ENCODE data around the gene TBL1XR1. TPM values are rescaled to one million over a fixed set of nuclear protein-coding genes. Genes with fewer than 3 reads are reported as not detected.

The TBL1XR1 gene
- polyA plus RNA-seq, 4 donors: 108 to 134 (median 120) TPM

DNA sequence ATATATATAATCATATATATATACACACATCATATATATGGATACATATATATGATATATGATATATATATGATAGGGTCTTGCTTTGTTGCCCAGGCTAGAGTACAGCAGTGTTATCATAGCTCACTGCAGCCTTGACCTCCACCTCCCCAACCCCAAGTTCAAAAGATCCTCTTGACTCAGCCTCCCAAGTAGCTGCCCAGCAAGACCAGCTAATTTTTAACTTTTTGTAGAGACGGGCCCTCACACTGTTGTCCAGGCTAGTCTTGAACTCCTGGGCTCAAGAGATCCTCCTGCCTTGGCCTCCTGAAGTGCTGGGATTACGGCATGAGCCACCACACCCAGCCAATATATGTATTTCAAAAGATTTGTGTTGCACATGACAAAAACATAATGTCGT, 83.0 kb downstream of the TBL1XR1 start:
- no peak for DNase-seq (ENCODE audit: low read depth in 4 of 4, low spot score in 3 of 4)

DNA sequence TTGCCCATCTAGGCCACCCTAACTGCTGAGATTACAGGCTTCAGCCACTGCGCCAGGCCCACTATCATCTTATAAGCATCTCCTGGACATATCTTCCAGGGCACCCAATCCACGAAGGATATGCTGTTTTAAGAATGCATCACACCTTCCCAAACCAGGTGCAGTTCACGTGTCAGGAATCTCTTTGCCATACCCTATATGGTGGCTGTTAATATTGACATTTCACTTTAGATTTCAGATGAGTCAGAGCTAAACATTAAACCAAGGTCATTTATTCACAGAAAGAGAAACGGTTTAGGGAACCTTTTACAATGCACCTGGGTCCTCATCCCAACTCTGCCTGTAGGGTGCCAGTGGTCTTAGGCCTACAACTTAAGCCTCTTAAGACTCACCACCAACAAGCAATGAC, 85.7 kb downstream of the TBL1XR1 start:
- DNase-seq (ENCODE audit: low read depth in 4 of 4, low spot score in 3 of 4): no peak

DNA sequence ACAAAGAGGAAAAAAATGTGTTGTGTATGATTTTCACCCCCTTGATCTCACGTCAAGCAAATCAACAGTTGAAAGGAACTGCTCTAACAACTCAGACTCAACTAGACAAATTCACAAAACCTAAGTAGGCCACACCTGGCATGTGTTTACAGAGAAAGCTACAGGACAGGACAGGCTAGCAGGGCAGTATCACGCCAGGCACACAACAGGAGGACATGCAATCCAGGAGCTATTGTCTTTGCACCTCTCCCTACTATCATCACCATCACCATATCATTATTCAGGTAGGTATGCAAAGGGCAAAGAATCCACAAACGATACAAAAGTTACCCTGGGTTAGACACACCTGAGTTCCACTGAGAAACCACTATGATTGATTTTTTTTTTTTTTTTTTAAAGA, 86.4 kb downstream of the TBL1XR1 start:
- DNase-seq (ENCODE audit: low read depth in 4 of 4, low spot score in 3 of 4): no peak

DNA sequence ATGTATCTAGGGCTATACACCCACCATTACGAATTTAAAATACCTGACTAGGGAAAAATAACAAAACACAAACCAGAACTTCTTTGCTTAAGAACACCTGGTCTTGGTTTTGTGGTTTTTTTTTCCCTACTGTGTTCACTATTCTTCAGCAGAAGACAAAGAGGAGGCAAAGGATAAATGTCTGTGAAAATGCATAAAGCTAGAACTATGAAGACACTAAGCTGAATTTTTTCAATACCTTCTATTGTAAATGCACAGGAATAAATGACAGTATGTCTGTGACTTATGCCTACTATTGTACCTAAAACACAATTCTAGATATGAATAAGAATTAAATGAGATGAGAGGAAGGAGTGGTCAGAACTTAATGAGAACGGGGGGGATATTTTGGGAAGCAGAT, 86.9 kb downstream of the TBL1XR1 start:
- no peak for DNase-seq (ENCODE audit: low read depth in 4 of 4, low spot score in 3 of 4)

DNA sequence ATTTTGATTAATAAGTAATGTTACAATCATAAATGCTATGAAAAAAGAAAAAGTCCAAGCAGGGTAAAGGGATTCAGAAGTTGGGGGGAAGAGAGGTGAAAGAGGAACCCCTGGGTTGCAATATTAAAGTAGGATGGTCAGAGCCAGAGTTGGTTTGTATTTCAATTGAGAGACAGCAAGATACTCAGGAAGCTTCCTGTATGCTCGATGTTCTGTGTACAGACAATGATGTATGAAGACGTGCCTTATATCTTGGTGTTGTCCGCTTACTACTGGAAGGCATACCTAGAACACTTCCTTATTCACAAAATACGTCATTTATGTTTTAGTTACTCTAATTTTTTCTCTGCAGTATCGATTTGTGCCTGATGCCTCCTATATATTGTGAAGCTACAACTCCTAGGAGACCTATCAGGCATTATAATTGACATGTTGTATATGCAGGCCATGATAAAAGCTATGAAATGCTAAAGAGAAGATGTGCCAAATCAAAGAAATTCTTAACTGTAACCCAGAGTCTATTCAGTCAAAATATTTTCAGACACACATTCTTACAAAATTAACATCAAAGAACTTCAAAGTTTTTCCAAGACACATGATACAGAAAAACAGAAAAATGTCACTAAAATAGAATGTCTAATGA, 87.5 kb downstream of the TBL1XR1 start:
- DNase-seq (ENCODE audit: low read depth in 4 of 4, low spot score in 3 of 4): no peak

DNA sequence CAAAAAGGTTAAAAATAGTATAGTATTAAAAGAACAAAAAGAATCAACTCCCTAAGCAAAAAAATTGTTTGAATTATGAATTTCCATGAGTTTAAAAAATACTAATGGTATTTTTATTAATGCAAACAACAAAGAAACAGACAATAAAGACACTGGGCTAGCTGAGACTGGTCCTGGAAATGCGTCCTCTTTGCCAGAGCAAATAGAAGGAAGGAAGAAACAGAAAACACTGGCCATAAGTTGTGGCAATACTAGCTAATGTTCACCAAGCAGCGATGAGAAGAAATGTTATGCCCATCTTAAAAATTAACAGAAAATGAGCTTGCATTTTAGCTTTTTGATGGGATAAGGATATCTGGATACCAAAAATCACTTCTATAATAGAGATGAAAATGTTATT, 88.6 kb downstream of the TBL1XR1 start:
- no peak for DNase-seq (ENCODE audit: low read depth in 4 of 4, low spot score in 3 of 4)

DNA sequence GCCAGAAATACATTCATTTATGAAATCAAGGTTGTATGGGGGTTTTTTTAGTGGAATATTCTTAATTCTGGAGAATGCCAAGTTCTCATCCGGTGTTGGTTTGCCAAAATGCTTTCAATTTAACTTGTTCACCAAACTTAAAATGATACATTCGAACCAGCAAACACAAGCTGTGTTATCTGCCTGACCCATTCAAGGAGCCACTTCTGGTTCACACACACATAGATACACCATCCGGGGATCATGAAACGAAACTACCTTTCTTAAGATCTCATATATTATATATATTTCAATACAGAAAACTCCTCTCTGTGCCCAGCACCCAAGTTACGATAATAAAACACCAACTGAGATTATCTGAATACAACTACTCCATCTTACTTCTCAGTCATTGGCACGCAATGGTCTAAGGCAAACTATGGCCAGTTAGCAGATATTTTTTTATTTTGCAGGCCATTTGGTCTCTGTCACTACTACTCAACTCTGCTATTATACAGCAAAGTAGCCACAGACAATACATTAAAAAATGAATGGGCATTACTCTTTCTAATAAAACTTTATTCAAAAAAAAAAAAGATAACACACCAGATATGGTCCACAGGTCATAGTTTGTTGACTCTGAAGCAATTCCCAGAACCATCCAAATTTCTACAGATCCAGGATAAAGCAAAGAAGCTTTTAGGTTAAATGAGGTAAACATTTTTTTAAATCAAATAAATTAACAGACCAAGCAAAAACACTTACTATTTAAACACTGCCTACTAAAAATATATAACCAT, 89.6 kb downstream of the TBL1XR1 start:
- DNase-seq (ENCODE audit: low read depth in 4 of 4, low spot score in 3 of 4): no peak

DNA sequence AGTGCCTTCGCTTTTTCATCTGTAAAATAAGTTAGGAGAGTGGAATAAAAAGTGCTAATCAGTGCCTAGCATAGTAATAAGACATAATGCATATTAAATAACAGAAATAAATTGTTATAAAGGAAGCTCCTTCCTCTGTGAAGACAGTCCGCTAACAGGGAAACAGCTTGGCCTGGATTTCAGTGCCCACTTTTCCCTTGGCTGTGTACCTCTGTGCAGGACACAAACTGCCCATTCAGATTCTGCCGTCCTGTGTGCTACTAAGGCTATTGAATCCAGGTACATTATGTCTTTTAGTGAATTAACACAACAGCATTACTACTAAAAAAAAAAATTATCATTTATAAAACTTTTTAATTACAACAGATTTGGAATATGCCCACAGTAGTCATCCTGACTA, 90.7 kb downstream of the TBL1XR1 start:
- no peak for DNase-seq (ENCODE audit: low read depth in 4 of 4, low spot score in 3 of 4)

DNA sequence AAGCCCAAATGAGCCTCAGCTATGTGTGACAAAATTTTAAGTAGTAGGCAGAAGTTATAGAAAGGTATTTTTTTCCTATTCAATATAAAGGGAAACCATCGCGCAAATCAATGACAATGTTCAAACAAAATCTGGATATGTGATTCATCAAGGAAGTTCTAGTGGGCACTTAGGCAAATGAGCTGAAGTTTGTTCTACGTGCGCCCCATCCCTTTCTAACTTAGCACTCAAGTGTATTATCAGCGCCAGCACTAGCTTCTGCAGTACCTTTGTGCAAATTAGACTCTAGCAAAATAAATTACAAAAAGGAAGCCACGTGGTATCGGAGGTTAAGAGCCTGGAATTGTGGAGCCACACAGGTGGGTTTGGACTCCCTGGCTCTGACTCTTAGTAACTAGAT, 91.1 kb downstream of the TBL1XR1 start:
- no peak for DNase-seq (ENCODE audit: low read depth in 4 of 4, low spot score in 3 of 4)

DNA sequence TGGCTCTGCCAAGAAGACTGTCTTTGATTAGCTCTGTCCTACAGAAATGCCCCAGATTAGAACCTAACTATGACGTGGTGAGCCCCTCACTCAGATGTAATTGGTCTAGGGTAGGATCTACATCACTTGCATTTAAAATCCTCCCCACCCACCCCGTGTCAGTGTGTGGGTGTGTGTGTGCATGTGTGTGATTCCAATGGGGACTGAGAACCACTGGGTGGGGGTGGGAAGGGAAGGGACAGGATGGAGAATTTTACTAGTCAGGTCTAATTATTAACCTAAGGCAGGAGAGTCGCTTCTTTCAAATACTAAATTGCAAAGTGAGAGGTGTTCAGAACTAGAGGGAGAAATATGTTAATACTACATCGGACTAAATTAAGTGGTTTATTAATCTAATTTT, 91.7 kb downstream of the TBL1XR1 start:
- no peak for DNase-seq (ENCODE audit: low read depth in 4 of 4, low spot score in 3 of 4)

DNA sequence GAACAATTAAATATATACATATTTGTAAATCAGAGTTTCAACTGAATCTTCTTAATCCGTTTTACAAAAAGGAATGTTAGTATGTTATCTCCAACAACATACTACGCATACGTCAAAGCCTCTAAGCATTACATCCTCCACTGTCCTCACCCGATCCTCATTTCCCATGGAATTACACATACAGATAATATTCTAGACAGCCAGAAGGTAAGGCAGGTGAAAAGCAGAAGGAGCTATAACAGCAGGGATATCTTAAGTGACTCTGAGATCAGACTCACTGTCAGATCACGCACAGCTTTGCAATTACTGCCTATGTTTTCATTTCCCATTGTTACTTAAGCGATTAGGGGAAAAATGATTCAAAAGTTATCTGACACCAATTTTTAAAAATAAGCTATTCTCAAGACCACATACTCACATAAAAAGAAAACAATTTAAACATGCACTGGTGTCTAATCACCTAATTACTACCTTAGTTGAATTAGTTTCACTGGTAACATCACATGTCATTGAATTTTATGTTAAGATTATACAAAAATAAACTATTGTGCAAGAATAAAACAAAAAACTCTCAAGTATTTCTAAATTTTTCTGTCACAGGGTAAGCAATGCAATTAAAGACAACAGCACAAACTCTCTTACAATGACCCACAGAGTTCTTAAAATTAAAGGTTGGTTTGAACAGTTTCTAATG, 92.8 kb downstream of the TBL1XR1 start:
- DNase-seq (ENCODE audit: low read depth in 4 of 4, low spot score in 3 of 4): no peak

DNA sequence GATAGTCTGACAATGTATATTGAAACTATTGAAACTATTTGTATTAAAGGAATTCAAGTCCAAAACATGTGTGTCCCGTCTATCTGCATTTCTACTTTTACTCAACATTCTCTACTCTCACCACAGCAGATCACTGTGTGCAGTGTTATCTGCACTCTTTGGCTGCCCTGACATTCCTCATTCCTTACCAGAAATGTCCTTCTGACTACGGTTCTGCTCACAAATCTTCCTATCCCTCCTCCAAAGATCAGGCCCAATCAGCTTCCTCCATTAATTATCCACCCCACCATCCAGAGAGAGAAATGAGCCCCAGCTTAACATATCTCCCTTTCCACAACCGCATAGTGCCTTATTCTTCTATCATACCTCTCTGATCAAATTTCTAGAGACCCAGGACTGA, 94.7 kb downstream of the TBL1XR1 start:
- no peak for DNase-seq (ENCODE audit: low read depth in 4 of 4, low spot score in 3 of 4)

DNA sequence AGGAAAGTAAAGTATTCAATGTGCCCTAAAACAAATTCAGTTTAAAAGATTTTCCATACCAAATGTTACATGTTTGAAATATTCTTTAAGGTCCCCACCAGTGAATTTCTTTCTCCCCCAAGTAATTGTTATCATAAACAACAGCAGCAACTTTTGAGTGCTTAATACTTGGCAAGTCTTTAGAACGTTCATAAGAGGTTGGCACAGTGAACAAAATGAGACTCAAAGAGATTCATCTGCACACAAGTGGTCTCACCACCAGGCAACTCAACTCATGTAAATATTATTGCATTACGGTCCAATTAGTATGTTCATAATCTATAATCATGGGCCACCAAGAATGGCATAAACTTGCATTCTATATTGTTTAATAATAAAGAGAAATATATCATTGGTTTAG, 98.7 kb downstream of the TBL1XR1 start:
- DNase-seq (ENCODE audit: low read depth in 4 of 4, low spot score in 3 of 4): no peak

DNA sequence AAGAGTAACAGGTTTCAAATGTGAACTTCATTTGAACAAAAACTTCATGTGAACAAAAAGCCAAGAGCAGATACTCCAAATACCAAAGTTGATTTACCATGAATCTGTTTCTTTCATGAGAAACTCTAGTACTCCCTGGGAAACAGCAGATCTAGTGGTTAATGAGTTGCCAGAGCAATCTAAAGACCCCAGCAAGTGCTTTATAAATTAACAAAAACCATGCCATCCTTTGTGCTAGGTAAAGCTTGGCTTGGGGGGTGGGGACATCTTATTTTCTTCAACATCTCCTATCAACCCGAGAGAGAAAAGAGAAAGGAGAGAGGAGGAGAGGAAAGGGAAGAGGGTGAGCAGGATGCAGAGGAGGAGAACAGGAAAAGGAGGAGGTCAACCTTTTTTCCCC, 100.7 kb downstream of the TBL1XR1 start:
- no peak for DNase-seq (ENCODE audit: low read depth in 4 of 4, low spot score in 3 of 4)

DNA sequence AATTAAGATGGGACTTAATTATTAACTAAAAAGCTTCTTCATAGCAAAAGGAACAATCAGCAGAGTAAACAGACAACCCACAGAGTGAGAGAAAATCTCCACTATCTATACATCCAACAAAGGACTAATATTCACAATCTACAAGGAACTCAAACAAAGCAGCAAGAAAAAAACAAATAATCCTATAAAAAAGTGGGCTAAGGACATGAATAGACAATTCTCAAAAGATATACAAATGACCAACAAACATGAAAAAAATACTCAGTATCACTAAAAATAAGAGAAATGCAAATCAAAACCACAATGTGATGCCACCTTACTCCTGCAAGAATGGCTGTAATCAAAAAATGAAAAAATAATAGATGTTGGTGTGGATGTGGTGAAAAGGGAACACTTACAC, 103.3 kb downstream of the TBL1XR1 start:
- DNase-seq (ENCODE audit: low read depth in 4 of 4, low spot score in 3 of 4): no peak

DNA sequence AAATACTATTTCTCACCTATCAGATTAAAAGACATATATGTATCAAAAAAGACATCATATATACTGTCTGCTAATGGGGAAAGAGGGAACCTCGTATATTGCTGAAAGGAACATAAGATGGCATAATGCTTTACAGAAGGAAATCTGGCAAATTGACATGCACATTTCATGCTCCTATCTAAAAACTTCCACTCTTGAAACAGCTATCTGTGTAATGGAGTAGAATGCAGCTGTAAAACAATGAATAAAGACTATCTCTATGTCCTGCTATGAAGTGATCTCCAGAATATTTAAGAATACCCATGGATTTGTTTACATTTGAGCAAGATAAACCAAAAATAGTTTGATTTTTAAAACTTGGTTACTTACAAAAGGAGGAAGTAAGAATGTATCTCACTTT, 107.4 kb downstream of the TBL1XR1 start:
- no peak for DNase-seq (ENCODE audit: low read depth in 4 of 4, low spot score in 3 of 4)

DNA sequence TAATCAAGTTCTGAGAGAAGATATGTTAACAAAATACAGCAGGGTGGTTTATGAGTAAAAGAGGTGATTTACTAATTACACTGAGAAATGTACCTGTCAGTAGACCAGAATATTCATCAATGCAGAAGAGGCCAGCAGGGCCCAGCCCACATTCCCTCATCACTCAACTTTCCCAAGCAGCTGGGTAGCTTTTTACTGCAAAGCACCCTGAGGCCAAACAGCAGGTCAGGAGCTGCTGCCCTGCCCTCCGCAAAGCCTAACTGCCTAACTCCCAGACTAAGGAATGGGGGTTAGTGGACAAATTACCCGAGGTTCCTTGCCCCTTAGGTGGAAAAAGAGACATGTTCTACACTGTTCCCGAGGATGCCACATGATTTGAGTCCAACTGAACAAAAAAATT, 108.2 kb downstream of the TBL1XR1 start:
- DNase-seq (ENCODE audit: low read depth in 4 of 4, low spot score in 3 of 4): no peak

DNA sequence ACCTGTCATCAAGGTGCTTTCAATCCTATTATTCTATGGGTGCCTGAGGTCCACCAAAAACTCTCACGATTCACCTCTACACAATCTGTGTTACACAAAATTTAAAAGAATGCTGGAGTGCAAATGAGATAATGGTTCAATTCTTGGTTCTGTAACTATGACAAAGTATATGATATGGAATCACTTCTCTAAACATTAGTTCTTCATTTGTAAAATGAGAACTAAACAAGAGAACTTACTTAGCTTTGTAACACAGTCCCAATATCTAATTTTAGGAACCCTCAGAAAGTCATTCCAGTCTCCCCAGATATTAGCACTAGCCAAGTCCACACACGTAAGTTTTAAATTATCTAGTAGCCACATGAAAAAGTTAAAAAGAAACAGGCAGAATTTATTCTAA, 111.5 kb downstream of the TBL1XR1 start:
- DNase-seq (ENCODE audit: low read depth in 4 of 4, low spot score in 3 of 4): no peak

DNA sequence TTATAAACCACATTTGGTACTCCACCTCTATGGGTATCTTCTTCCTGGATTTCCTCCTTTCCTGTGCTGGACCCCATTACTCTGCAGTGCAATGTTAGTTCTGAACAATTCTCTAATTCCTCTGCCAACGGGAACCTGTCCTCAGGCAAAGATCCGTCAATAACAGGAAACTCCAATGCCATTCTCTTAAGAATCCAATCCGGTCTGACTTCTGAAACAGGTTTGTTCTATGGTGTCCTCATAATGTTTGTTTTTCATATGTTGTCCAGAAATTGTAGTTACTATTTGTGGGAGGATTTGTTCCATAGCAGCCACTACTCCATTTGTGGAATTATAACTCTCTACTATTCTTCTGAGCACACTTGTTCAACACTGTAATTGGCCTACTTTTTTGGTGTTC, 112.7 kb downstream of the TBL1XR1 start:
- no peak for DNase-seq (ENCODE audit: low read depth in 4 of 4, low spot score in 3 of 4)

DNA sequence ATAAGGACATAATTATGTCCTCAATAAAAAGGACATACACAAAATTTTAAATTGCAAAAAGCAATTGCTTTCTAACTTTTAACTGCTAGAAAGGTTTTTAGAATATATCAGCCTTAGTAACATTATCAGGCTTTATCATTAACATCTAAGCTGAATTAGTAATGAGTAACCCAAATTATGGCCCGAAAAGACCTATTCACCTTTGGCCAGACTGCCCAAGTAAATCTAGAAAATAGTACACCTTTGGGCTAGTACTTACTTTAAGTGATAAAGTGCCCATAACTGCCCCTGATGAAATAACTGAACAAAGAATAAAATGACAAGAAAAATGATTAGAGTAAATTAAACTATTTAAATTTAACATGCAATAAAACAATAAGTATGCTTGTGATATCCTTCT, 117.2 kb downstream of the TBL1XR1 start:
- DNase-seq (ENCODE audit: low read depth in 4 of 4, low spot score in 3 of 4): no peak

DNA sequence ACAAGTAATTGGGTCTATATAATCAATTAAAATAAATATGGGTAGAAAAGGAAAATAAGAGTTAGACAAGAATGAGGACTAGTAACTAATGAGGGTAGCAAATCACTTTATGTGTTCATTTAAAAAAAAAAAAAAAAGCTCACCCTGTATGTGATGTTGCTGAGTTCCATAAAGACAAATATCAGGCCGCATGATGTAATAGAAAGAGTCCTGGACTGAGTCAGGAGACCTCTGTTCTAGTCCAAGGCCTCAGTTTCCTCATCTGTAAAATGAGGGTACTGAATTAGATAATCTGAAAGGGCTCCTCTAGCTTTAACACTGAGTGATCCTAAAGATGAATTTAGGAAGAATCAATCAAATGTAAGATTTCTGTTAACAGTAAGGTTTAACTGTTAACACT, 117.6 kb downstream of the TBL1XR1 start:
- no peak for DNase-seq (ENCODE audit: low read depth in 4 of 4, low spot score in 3 of 4)

Data from right renal pelvis (tissue), 4 donors.